ENCODE measurements around the gene DDIT4.
"Not testable (repeated sequence)": the region's sequence is repeated elsewhere in the genome, so short reads cannot be mapped to it uniquely, and the experiment has no call there.

DDIT4 gene

DNA sequence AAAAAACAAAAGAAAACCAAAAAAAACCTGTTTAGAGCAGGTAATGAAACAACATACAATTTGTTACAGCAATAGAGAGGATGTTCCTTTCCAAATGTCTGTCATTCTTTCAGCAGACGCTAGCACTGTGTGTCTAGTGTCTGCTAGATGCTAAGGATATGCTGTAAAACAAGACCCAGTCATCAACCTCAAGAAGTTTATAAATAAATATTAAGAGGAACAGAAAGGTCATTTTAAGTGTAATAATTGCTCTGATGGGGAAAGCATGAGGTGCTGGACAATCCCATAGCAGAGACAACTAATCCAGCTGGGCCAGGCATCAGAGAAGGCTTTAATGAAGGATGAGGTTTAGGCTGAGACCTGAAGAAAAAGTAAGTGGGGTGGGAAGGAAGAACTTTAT, 34.3 kb upstream of the DDIT4 start:
- no peaks in the 10 kb centered on the region for H3K36me3 ChIP-seq (ENCODE audit: control insufficient read depth, insufficient read depth, low read length)
- no peaks in the 10 kb centered on the region for H3K9me3 ChIP-seq (ENCODE audit: control insufficient read depth, low read length)

DNA sequence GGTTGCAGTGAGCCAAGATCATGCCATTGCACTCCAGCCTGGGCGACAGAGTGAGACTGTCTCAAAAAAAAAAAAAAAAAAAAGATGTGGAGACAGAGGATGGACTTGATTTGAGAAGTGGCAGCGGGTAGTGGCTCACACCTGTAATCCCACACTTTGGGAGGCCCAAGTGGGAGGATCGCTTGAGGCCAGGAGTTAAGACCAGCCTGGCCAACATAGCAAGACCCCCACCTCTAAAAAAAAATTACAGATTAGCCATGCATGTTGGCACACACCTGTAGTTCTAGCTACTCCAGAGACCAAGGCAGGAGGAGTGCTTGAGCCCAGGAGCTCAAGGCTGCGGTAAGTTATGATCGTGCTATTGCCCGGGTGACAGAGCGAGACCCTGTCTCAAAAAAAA, 33.4 kb upstream of the DDIT4 start:
- Histone ChIP-seq H3K27me3 (ENCODE audit: control insufficient read depth, insufficient read depth, low read length) (no peaks in the 10 kb centered on the region), H3K9me3 (ENCODE audit: control insufficient read depth, low read length) (no peaks in the 10 kb centered on the region), H3K9ac (ENCODE audit: low read length) (no peak overlapping the region), H3K36me3 (ENCODE audit: control insufficient read depth, insufficient read depth, low read length) (no peaks in the 10 kb centered on the region), H3K4me1 (ENCODE audit: control insufficient read depth, insufficient read depth, low read length) (peaks cover 32% of the 10 kb centered on the region), H3K4me3 (ENCODE audit: low read length) (no peak overlapping the region)

More for the DNA sequence above, 34.3 kb upstream of the DDIT4 start:
- Histone ChIP-seq H3K9ac (ENCODE audit: low read length) (no peak overlapping the region), H3K4me1 (ENCODE audit: control insufficient read depth, insufficient read depth, low read length) (peaks cover 23% of the 10 kb centered on the region), H3K4me3 (ENCODE audit: low read length) (no peak overlapping the region), H3K27me3 (ENCODE audit: control insufficient read depth, insufficient read depth, low read length) (no peaks in the 10 kb centered on the region)

DNA sequence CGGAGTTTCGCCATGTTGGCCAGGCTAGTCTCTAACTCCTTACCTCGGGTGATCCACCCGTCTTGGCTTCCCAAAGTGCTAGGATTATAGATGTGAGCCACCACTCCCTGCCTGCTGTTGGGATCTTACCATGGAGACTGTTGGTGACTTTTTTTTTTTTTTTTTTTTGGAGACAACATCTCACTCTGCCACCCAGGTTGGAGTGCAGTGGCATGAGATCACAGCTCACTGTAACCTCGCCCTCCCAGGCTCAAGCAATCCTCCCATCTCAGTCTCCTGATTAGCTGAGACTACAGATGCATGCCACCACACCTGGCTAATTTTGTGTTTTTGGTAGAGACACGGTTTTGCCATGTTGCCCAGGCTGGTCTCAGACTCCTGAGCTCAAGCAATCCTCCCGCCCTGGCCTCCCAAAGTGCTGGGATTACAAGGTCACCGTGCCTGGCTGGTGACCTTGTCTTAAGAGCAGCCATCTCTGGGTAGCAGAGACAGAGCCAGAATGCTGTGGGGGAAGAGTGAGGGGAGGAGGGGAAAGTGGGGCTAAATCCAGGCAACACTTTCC, 32.0 kb upstream of the DDIT4 start:
- no peak overlapping the region for H3K9ac ChIP-seq (ENCODE audit: low read length)
- H3K4me1 ChIP-seq (ENCODE audit: control insufficient read depth, insufficient read depth, low read length), result peaks cover 40% of the 10 kb centered on the region
- H3K27me3 ChIP-seq (ENCODE audit: control insufficient read depth, insufficient read depth, low read length), result no peaks in the 10 kb centered on the region
- no peak overlapping the region for H3K4me3 ChIP-seq (ENCODE audit: low read length)
- no peaks in the 10 kb centered on the region for H3K9me3 ChIP-seq (ENCODE audit: control insufficient read depth, low read length)
- H3K36me3 ChIP-seq (ENCODE audit: control insufficient read depth, insufficient read depth, low read length), result no peaks in the 10 kb centered on the region

DNA sequence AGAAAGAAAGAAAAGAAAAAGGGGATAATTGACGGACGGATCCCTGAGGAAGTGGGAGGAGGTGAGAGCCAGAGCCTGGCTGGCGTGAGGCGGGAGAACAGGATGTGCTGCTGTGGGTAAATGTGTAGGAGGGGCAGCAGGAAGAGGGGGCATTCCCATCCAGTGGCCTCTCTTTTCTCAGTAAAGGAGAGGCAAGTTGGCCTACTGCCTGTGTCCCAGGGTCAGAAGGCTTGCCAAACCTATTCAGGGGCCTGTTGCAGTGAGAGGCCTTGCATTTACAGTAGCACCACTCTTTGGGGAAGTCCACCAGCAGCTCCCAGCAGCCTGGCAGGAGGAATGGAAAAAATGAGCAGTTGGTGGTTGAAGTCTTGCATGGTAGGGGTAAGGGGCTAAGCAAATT, 31.0 kb upstream of the DDIT4 start:
- Histone ChIP-seq H3K36me3 (ENCODE audit: control insufficient read depth, insufficient read depth, low read length) (no peaks in the 10 kb centered on the region), H3K4me1 (ENCODE audit: control insufficient read depth, insufficient read depth, low read length) (peaks cover 48% of the 10 kb centered on the region), H3K9me3 (ENCODE audit: control insufficient read depth, low read length) (no peaks in the 10 kb centered on the region), H3K9ac (ENCODE audit: low read length) (no peak overlapping the region), H3K4me3 (ENCODE audit: low read length) (no peak overlapping the region), H3K27me3 (ENCODE audit: control insufficient read depth, insufficient read depth, low read length) (no peaks in the 10 kb centered on the region)

DNA sequence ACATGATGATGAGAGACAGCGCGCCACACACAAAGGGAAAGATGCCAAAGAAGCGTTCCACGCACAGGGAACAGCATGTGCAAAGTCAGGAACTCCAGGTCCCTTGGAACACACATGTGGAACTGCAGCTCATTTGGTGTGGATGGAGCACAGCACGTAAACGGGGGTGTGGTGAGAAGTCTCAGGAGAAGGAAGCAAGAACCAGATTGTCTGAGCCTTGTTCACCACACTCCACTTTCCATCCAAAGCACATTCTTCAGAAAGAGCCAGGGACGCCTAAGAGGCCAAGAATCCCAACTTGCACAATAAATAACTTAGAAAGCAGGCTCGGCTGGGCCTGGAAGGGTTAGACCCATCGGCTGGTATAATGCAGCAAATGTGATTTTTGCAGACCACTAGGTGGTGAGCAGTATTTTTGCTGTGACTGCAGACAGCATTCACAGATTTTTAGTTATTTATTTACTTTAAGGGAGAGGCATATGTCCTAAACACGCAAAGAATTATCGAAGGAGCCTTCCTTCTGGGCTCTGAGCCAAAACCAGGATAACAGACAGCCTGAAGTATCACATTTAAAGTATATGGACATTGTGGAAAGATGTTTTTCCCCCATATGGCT, 29.8 kb upstream of the DDIT4 start:
- no peak overlapping the region for H3K4me3 ChIP-seq (ENCODE audit: low read length)
- H3K4me1 ChIP-seq (ENCODE audit: control insufficient read depth, insufficient read depth, low read length), result peaks cover 60% of the 10 kb centered on the region
- H3K9me3 ChIP-seq (ENCODE audit: control insufficient read depth, low read length), result no peaks in the 10 kb centered on the region
- no peak overlapping the region for H3K9ac ChIP-seq (ENCODE audit: low read length)
- no peaks in the 10 kb centered on the region for H3K36me3 ChIP-seq (ENCODE audit: control insufficient read depth, insufficient read depth, low read length)
- H3K27me3 ChIP-seq (ENCODE audit: control insufficient read depth, insufficient read depth, low read length), result no peaks in the 10 kb centered on the region

DNA sequence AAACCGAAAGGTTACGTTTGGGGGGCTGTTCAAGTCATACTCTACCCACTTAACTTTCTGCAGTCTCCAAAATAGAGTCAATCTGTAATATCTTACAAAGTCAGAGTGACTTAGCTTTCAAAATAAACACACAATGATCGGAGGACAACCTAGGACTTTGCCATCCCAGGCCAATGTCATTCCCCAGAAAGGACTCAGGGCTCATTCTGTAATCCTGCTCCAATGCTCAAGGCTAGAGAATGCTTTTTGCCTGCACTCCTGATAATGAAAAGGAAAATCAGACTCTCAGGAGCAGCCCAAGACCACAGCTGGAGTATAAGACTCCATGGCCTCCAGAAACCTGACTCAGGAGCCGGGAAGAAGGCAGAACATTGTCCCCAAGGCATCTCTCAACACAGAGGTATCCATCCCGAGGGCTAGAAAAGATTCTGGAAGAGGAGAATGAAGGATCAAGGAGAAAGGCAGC, 29.1 kb upstream of the DDIT4 start:
- no peak overlapping the region for H3K4me3 ChIP-seq (ENCODE audit: low read length)
- H3K27me3 ChIP-seq (ENCODE audit: control insufficient read depth, insufficient read depth, low read length), result no peaks in the 10 kb centered on the region
- no peaks in the 10 kb centered on the region for H3K9me3 ChIP-seq (ENCODE audit: control insufficient read depth, low read length)
- H3K9ac ChIP-seq (ENCODE audit: low read length), result peak overlapping the region; percentile 48
- H3K36me3 ChIP-seq (ENCODE audit: control insufficient read depth, insufficient read depth, low read length), result no peaks in the 10 kb centered on the region
- H3K4me1 ChIP-seq (ENCODE audit: control insufficient read depth, insufficient read depth, low read length), result peaks cover 65% of the 10 kb centered on the region

DNA sequence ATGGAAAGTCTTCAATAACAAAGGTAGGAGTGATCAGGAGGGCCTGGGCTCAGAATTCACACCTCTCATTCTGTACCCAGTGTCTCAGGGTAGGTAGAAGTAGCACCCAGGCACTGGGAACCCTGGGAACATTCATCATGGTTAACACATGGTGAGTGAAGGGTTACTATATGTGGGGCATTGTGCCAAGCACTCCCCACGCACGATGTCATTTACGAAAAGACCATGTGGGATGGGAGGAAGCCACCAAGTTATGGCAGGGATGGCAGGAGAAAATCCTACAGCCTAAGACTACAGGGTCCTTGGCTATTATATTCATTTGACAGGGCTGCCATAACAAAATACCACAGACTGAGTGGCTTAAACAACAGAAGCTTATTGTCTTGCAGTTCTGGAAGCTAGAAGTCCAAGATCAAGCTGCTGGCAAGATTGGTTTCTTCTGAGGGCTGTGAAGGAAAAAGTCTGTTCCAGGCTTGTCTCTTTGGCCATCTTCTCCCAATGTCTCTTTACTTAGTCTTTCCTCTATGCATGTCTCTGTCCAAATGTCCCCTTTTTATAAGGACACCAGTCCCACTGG, 27.7 kb upstream of the DDIT4 start:
- Histone ChIP-seq H3K9ac (ENCODE audit: low read length) (peak overlapping the region; percentile 16), H3K9me3 (ENCODE audit: control insufficient read depth, low read length) (no peaks in the 10 kb centered on the region), H3K36me3 (ENCODE audit: control insufficient read depth, insufficient read depth, low read length) (no peaks in the 10 kb centered on the region), H3K27me3 (ENCODE audit: control insufficient read depth, insufficient read depth, low read length) (no peaks in the 10 kb centered on the region), H3K4me3 (ENCODE audit: low read length) (no peak overlapping the region), H3K4me1 (ENCODE audit: control insufficient read depth, insufficient read depth, low read length) (peaks cover 71% of the 10 kb centered on the region)

DNA sequence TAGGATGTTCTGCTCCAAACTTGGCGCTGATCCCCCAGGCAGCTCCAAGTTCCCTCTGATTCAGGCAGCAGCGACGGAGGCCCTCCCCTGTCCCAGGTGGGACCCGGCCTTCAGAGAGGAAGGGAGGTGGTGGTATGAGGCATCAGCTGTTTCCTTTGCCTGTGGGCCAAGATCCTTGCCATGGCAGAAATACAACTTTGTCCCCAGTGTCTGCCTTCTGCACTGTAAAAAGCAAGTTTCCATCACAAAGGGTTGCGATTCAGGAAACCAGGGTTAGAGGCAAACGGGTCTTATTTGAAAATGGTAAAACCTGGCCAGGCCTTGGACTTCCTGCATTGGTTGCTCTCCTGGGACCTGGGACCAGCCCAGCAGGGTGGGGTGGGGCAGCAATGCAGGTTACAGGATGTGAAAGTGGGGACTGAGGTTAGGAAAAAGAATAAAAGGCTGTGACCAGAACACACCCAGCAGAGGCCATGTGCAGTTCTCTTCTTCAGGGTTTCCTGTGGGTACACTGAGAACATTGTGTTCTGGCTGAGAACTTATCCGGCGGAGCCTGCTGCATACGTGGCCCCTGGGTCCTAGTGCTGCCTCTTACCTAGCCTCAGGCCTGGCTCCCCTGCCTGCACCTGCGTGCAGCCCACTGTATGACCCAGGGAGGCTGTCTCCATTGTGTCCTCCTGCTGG, 25.1 kb upstream of the DDIT4 start:
- no peak overlapping the region for H3K4me3 ChIP-seq (ENCODE audit: low read length)
- H3K27me3 ChIP-seq (ENCODE audit: control insufficient read depth, insufficient read depth, low read length), result no peaks in the 10 kb centered on the region
- H3K36me3 ChIP-seq (ENCODE audit: control insufficient read depth, insufficient read depth, low read length), result no peaks in the 10 kb centered on the region
- peaks cover 66% of the 10 kb centered on the region for H3K4me1 ChIP-seq (ENCODE audit: control insufficient read depth, insufficient read depth, low read length)
- peak overlapping the region; percentile 51 for H3K9ac ChIP-seq (ENCODE audit: low read length)
- H3K9me3 ChIP-seq (ENCODE audit: control insufficient read depth, low read length), result no peaks in the 10 kb centered on the region

DNA sequence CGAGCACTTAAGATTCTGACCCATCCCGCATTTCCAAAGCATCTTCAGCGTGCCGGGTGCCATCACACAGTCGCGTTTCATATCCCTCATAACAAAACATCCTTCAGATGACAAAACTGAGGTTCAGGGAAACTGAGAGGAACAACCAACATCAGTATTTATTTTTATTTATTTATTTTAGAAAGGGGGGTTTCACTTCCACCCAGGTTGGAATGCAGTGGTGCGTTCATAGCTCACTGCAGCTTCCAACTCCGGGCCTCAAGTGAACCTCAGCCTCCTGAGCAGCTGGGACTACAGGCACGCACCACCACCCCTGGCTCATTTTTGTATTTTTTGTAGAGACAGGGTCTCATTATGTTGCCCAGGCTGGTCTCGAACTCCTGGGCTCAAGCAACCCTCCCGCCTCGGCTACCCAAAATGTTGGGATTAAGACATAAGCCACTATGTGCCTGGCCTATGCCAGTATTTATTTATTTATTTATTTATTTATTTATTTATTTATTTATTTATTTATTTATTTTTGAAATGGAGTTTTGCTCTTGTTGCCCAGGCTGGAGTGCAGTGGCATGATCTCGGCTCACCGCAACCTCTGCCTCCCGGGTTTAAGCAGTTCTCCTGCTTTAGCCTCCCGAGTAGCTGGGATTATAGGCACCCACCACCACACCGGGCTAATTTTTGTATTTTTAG, 24.4 kb upstream of the DDIT4 start:
- not testable (repeated sequence) for H3K4me3 ChIP-seq (ENCODE audit: low read length); H3K27me3 ChIP-seq (ENCODE audit: control insufficient read depth, insufficient read depth, low read length); H3K36me3 ChIP-seq (ENCODE audit: control insufficient read depth, insufficient read depth, low read length); H3K9me3 ChIP-seq (ENCODE audit: control insufficient read depth, low read length)
- peaks cover 66% of the 10 kb centered on the region for H3K4me1 ChIP-seq (ENCODE audit: control insufficient read depth, insufficient read depth, low read length)
- peak overlapping the region; percentile 51 for H3K9ac ChIP-seq (ENCODE audit: low read length)

DNA sequence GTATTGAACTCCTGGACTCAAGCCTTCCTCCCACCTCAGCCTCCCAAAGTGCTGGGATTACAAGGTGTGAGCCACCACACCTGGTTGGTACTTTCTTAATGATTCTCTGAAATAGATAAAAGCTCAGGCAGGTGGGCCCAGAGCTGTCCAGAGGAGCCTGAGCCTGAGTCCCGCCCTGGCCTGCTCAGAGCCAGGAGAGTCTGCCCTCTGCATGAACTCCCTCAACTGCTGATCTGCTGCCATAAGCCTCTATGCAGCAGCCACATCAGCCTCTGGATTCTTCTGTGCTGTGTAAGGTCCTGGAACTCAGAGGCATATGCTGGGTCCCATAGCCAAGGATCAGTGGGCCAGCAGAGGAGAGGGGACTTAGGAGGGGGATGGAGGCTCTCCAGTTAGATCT, 23.1 kb upstream of the DDIT4 start:
- Histone ChIP-seq H3K27me3 (ENCODE audit: control insufficient read depth, insufficient read depth, low read length) (no peaks in the 10 kb centered on the region), H3K4me3 (ENCODE audit: low read length) (no peak overlapping the region), H3K4me1 (ENCODE audit: control insufficient read depth, insufficient read depth, low read length) (peaks cover 67% of the 10 kb centered on the region), H3K9ac (ENCODE audit: low read length) (no peak overlapping the region), H3K9me3 (ENCODE audit: control insufficient read depth, low read length) (no peaks in the 10 kb centered on the region), H3K36me3 (ENCODE audit: control insufficient read depth, insufficient read depth, low read length) (no peaks in the 10 kb centered on the region)

DNA sequence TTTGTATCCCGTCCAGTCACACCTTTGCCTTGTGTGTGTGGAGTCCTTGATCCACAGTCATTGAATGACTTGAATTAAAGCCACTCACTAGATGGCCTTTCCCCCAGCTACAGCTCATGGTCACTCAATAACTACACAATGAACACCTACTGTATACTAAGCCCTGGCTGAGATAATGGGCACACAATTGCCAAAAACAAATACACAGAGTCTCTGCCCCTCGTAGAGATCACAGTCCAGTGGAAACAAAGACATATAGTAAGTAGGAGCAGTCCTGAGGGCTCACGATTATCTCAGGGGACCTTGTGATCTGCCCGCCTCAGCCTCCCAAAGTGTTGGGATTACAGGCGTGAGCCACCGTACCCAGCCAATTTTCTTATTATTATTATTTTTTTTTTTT, 22.1 kb upstream of the DDIT4 start:
- Histone ChIP-seq H3K4me3 (ENCODE audit: low read length) (no peak overlapping the region), H3K9ac (ENCODE audit: low read length) (no peak overlapping the region), H3K36me3 (ENCODE audit: control insufficient read depth, insufficient read depth, low read length) (no peaks in the 10 kb centered on the region), H3K9me3 (ENCODE audit: control insufficient read depth, low read length) (no peaks in the 10 kb centered on the region), H3K4me1 (ENCODE audit: control insufficient read depth, insufficient read depth, low read length) (peaks cover 60% of the 10 kb centered on the region), H3K27me3 (ENCODE audit: control insufficient read depth, insufficient read depth, low read length) (no peaks in the 10 kb centered on the region)

DNA sequence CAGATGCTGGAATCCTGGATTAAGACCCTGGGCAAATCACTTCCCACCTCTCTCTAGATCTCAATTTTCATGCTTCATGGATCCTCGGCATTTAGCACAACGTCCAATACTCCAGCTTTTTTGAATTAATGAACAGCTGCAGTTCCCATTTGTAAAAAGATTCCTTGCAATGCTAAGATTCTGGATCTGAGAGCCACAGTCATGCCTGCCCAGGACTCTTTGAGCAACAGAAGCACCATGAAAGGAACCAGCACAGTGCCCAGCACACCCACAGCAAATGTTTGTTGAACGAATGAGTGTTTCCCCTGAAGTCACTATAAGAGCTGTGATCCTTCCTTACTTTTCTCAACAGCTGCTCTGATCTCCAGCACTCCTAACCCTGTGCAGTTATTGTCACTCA, 20.8 kb upstream of the DDIT4 start:
- no peaks in the 10 kb centered on the region for H3K27me3 ChIP-seq (ENCODE audit: control insufficient read depth, insufficient read depth, low read length)
- H3K36me3 ChIP-seq (ENCODE audit: control insufficient read depth, insufficient read depth, low read length), result no peaks in the 10 kb centered on the region
- no peak overlapping the region for H3K4me3 ChIP-seq (ENCODE audit: low read length)
- no peaks in the 10 kb centered on the region for H3K9me3 ChIP-seq (ENCODE audit: control insufficient read depth, low read length)
- peaks cover 55% of the 10 kb centered on the region for H3K4me1 ChIP-seq (ENCODE audit: control insufficient read depth, insufficient read depth, low read length)
- no peak overlapping the region for H3K9ac ChIP-seq (ENCODE audit: low read length)
